GM19035 (cell line): ENCODE data around the gene TIFAB.

Experiments used
- ATAC-seq: cut with Tn5 transposase; IDR thresholded peaks from one replicate; pipeline ENCODE4 v1.9.1; 2021; ENCODE audit not compliant: unreplicated experiment

Gene TIFAB

DNA sequence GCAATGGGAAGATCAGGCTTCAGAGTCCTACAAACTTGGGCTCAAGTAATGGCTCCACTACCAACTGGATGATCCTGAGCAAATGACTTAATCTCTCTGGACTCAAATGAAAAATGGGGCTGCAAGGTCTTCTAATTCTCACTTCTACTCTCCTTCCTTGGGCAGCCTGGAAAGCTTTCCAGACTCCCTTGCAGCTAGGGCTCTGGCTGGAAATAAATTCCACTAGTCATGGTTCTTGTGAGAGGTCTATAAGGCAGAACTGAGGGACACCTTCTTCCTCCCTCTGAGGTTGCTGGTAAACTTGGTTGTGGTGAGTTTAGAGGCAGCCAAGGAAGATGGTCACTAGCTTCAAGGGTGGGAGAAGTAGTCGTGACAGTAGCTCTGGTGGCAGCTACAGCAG is 23.6 kb downstream of the TIFAB start:
- ATAC-seq = no peak

DNA sequence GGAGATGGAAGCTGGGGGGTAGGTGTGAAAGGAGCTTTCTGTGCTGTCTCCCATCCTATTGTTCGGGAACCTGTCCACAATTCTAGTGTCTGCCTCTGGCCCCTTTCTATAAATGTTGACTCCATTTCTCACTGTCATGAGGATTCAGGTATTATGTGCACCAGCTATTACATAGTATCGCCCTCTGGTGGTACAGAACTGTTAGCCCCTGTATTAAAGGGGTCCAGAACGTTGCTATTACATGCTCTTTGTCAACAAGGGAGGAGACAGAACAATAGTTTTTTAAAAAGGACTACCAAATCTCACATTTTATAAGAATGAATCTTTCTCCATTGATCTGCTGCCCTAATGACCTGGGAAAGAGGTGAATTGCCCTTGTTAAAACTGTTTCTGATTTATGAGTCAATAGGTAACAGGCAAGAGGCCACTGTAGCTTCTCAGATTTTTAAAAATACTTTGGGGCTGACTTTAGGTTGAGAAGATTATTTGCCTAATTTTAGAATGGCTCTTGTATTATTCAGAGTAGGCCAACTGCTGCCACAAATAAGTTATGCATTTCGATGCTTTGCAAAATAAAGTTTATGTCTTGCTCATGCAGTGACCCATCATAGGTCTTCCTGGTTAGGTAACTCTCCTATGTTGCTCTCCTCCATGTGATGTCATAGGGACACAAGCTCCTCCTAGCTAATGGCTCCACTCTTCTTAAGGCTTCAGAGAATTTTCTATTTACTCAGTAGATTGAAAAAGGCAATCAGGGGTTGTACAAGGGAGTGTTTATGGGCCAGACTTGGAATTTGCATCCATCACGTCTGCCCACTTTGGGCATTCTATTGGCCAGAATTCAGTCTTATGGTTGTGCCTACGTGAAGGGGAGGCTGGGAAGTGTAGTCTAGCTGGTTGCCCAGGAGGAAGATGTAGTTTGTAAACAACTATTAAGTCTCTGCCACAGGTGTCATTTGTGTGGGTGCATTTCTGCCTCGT is 25.8 kb downstream of the TIFAB start:
- ATAC-seq = peak; percentile 82

DNA sequence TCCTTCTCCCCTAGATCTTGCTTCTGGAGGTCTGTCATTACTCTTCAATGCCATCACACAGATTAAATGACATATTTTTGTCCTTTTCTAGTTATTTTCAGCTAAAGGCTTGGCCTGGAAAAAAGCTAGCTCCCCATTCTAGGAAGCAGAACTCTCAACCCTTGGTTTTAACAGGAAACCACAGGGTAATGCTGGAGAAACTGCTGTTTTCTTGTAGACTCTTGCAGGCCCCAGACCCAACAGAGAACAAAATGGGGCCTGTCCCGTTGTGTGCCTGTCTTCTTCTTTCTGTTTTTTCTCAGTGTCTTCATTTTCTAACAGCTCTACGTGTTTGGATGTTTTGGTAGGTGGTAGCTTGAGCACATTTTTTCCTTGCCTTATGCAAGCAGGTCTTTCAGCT is 26.5 kb downstream of the TIFAB start:
- ATAC-seq = no peak

DNA sequence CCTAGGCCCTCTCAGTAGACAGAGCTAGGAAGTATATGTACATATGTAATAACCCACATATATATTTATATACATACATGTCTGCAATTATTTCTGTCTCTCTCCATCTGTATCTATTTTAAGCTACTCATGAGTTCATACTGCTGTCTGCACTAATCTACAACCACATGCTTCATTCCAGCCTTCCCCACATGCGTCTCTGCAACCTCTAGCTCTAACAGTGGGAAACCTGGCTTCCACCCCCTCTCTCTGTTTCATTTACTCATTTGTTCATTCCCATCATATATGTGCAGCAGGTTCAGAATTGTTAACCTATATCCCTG is 28.3 kb downstream of the TIFAB start:
- no peak for ATAC-seq

DNA sequence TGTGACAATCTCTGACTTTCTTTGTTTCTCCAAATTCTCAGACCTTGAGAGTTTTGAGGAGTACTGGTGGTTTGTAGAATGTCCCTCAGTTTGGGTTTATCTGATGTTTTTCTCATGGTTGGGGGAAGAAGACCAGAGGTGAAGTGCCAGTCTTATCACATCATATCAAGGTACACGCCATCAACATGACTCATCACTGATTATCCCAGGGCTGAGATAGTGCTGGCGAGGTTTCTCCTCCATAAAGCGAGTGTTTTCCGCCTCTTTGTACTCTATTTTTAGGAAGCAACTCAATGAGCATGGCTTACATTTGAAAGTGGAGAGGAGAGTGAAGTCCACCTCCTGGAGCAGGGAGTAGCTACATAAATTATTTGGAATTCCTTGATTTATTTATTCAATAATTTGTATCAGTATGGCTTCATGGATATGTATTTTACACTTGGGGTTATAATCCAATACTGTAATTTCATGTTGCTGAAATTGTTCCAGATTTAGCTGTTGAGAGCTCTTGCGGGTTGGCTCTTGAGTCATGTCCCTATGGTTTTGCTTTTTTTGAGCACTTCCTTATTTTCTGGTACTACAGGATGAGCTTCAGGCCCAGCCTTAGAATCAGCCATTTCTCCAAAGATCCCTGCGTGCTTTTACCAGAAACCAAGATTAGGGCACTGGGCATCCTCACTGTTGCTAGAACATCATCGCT is 28.9 kb downstream of the TIFAB start:
- no peak for ATAC-seq

DNA sequence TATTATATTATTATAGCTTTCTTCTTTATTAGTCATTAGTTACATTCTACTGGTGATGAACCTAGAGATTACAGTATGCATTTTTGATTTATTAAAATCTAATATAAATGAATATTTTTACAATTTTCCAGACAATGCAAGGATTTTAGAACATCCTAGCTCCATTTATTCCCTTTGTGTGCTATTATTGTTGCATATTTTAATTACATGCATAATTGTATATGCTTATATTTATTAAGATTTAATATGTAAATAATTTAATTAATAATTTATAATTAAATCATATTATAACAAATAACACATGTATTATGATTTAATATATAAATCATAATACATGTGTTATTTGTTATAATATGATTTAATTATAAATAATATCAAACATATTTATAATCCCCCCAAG is 29.7 kb downstream of the TIFAB start:
- no peak for ATAC-seq

DNA sequence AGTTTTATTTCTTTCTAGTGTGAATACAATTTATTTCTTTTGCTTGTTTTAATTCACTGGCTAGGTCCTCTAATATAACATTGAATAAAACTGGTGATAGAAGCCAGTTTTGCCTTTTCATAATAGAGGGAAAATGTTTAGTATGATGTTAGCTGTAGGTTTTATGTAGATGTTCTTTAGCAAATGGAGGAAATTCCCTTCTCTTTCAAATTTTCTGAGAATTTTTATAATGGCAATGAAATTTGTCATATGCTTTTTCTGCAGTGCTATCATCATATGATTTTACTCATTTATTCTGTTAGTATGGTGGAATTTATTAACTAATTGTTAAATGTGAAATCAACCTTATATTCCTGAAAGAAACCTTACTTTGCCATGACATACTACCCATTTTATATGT is 35.1 kb downstream of the TIFAB start:
- ATAC-seq = no peak

DNA sequence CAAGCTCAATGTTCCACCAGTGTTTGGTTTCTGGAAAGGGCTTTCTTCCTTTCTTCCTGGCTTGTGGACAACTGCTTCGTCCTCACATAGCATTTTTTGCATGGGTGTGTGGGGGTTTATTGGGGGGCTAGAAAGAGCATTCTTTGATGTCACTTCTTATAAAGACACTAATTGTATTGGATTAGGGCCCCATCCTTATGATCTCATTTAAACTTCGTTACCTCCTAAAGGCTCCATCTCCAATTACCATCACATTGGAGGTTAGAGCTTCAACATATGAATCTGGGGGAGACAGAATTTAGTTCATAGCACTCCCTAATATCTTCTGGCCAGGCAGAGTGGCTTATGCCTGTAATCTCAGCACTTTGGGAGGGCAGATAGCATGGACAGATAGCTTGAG is 47.1 kb downstream of the TIFAB start:
- ATAC-seq = no peak

DNA sequence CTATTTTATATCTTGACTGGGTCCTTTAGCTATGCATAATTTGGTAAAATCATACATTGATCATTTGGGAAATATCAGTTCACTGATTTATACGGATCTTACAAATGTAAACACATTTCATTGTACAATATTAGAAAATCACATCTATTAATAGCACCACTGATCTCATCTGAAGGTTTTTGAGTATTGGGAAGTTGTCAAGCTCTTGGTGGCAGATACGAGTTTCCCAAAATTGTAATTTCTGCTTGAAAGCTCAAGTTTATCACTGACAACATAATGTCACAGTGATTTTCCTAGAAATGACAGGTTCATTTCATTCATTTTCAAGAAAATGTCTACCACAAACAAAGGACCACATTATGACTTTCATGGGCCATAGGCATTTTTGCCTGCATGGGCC is 50.1 kb downstream of the TIFAB start:
- ATAC-seq = no peak

DNA sequence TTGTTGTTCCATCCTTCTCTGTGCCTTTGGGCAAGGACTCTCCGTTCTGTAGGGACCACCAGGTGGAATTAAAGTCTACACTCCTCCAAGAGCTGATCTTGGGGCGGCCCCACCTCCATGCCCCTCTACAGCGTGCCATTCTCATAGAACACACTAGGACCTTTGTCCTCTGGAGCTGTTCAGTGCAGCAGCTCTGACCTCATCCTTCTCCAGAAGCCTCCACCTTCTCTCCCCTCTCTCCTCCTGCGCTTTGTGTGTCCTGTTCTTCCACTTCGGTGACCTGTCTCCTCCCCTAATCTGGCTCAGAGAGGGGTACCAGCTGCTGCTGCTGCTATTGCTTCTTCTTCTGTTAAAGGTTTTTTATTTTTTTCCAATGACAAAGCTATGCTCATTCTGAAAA is 51.3 kb downstream of the TIFAB start:
- ATAC-seq = no peak

DNA sequence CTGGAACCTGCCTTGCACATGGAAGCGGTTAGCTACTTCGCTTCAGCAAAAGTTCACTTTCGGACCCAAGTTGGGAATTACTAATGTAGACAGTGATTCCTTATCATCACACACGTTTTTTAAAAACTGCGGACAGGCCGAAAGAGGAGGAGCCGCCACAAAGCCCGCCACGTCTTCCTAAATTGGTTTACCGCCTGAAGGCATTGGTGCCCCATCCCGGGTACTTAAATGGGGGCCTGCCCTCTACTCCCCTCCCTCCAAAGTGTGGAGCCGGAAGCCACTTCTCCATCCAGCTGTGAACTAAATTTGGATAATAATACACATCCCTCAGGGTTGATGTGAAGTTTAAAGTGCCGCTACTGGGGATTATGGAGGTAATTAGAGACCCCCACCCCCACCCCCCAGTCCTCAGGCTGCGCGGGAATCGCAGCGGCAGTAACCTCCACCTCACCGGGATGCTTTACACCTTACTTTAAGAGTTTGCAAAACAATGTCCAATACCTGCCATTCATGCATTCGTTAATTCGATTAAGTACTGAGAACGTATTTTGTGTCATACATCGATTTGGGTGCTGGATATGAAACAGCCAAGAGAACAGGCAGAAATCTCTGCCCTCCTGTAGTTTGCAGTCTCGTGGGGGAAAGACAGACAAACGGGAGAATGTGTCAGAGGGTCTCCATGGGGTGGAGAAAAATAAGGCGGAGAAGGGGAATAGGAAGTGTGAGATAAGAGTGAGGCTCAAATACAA is 52.2 kb downstream of the TIFAB start:
- ATAC-seq = no peak

DNA sequence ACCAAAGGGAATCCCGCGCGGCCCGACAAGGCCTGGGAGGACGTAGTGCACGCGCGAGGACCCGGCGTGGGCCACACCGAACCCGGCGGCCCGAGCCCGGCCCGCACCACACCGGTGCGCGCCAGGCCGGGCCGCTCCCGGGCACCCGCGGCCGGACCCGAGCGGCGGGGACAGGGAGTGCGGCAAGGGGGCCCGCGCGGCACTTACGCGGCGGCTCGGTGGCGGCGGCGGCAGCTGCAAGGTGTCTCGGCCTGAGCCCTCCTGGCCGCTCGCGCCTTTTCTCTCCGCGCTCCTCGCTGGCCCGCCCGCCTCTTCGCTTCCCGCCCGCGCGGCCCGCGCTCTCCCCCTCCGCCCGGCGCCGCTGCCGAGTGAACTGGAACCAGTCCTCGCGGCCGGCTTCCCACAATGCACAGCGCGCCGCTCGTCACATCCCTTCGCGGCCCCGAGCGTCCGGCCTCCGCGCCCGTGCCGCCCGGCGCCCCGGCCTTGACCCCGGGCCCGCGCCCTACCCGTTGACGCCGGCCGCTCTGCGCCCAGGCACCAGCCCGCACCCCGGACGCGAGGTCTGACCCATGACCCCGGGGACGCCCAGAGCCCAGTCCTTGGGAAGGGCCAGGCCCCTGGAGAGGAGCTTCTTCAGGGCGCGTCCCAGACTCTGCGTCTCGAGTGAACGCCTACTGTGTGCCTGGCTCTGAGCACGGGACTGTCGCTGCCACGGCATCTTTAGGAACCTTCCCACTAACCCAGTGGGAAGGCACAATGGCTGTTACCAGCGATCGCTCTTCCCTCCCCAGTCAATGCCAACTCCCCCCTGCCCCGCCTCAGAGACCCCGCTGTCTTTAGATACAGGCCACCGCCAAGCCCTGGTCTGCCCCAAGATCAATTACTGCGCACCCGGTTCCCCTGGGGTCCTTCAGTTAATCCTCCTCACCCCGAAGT is 53.0 kb downstream of the TIFAB start, which contains the start of gene MACROH2A1:
Gene MACROH2A1 (minus strand): TSS at position 377 of the 939 bp plus-strand sequence. CDS start 10,138 bp downstream, outside the sequence.
- ATAC-seq = peak; percentile 88

DNA sequence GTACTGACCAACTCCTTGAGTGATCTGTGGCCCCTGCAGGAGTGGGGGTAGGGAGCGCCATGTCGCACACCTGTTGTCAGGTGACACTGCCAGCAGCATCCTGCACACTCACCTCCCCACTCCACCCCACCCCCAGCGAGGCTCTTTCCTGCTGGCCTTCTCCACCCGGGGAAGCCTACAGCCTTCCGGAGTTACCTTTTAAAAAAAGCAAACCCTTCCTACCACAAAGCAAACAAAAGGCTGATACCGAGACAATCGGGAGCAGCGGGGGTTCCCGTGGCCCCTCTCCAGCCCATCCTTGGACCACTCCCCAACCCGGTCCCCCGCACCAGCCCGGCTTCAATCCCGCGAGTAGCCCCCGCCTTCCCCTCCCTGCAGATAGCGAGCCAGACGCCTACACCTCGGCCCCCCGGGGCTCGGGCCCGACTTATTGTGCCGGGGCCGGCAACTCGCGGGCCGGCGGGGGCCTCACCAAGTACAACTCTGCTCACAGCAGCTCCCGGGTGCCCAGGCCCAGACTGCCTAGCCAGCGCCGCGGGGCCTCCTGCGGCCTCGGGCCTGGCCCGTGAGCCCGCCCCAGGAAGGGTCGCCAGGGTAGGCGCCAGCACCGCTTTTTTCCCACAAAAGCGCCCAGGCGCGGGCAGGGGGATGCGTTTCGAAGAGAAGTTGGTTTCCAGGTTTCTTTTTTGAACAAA is 53.8 kb downstream of the TIFAB start:
- ATAC-seq = peak; percentile 44
